HG03280 (cell line): ENCODE results near the gene TCEANC.
"Not testable (repeated sequence)": the region's sequence is repeated elsewhere in the genome, so short reads cannot be mapped to it uniquely, and the experiment has no call there.

Experiments used
- ATAC-seq: cut with Tn5 transposase; IDR thresholded peaks from one replicate; pipeline ENCODE4 v1.9.1; 2021; ENCODE audit warnings: mild to moderate bottlenecking, moderate library complexity; ENCODE audit not compliant: unreplicated experiment

The TCEANC gene

DNA sequence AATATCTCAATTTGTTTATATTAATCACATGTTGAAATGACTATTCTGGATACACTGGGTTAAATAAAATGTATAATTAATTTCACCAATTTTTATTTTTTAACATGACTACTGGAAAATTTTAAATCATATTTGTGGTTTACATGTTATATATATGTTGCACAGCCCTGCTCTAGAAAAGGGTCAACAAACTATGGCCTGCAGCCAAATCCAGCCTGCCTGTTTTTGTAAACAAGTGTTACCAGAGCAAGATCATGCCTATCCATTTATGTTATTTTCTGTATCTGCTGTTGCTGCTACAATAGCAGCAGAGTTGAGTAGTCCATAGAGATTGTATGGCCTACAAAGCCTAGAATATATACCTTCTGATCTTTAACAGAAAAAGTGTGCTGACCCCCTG is 1.2 kb downstream of the TCEANC start:
- no peak for ATAC-seq

DNA sequence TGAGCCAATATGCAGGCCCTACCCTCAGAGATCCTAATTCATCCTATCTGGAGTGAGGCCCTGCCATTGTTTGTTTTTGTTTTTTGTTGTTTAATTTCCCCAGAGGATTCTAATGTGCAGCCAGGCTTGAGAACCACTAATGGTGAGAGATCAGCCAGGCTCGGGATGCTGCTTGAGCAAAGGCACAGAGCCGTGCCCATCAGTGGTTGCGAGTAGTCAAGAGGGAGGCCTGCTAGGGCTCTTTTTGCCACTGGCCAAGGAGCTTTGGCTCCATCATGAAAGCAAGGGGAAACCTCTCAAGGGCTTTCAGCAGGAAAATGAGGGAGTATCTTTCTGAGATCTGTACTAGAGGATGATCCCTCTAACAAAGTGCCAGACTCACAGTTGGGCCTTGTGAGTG is 2.7 kb downstream of the TCEANC start:
- ATAC-seq: no peak

DNA sequence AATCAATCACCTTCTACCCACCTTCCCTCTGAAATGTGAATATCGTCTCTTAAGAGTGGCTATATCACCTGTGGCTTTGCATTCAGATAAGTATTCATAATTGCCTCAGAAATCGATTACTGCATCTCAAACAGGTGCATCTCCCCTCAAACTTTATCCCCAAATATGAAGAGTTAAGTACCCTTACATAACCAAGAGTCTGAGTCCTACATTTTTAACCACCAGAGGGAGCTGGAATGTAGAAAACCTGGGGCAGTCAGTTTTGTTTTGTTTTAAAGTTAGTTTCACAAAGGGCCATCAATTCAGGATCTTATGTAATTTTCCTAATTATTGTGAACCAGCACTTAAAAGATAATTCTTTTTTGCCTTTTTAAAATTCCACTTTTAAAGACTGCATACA is 5.7 kb downstream of the TCEANC start:
- ATAC-seq: no peak

DNA sequence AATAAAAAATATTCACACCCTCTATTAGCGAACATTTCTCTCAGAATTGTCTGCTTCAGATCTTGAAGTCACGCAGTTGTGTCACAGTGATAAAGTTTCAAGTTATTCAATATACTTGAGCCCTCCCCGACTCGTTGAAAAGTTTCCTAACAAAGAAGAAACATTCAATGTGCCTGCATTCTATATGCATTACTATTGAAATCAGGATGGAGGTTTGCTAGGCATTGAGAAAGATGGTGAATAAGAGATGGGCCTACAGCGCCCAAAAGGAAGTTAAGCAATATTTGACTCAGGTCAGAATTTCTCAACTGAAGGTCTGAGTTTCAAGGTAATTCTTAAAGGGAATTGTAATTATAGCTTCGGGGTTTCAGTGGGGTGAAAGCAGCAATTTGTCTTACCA is 6.1 kb downstream of the TCEANC start:
- ATAC-seq: no peak

DNA sequence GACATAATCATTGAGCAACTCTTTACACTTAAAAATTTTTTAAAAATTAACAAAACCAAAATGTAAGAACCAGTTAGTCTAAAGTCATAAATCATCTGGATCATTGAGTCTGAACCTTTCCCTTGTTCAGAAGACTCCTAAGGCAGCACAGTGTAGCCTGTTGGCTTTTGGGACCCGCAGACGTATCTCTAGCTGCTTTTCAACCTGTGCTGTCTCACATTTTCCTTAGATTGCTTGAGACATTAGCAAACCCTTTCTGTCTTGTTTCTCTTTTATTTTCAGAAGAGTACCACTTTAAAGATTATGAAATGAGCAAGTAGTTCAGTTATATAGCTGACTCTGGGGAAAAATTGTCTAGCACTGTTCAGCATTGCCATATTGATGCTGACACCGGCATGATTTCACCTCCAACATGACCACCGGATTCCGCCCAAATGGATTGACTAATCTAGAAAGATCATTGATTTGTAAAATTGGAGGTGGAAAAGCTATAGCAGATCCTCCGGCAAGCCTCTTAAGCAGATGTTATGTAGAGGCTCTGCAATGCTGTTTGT is 8.9 kb downstream of the TCEANC start:
- peak; percentile 24 for ATAC-seq

DNA sequence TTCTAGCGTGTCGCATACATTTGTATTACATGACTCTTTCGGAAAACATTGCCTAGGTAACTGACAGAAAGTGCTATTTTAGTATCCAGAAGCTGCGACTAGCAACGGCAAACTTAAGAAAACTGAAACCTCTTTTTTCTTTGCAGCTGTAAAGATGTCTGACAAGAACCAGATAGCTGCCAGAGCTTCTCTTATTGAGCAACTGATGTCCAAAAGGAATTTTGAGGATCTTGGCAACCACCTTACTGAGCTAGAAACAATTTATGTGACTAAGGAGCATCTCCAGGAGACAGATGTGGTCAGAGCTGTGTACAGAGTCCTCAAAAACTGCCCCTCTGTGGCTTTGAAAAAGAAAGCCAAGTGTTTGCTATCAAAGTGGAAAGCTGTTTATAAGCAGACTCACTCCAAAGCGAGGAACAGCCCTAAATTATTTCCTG is 9.4 kb downstream of the TCEANC start:
- peak; percentile 63 for ATAC-seq

DNA sequence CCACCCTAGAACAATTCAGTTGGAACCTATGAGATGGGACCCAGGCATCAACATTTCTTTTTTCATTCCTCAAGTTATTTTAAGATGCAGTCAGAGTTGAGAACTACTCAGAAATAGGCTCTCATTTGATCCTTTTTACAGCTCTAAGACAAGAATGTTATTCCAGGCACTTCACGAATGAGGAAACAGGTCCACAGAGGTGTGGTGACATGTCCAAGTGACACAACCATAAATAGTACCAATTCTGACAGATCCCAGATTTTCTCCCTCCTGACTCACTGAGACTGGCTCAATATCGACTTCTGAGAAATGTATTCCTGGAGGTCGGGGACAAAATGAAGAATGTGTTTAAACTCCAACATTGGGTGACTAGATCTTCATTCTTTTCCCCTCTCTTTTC is 11.1 kb downstream of the TCEANC start:
- no peak for ATAC-seq

DNA sequence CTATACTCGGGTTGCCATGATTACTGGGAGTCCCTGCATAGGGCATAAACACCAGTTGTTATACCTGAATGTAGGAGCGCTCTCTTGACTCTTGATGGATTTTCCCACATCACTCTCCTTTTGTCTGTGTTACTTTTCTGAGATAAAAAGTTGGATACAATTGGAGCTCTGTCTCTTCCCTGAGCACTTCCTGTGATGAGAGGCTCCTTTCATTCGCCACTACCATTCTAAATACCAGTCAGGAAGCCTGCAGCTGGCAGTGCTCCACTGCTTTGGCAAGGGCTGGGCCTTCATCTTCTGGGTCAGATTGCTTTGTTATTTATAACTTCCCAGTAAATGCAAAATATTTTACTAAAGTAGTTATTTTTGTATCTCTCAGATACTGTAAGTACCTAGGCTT is 13.9 kb downstream of the TCEANC start:
- ATAC-seq: no peak

DNA sequence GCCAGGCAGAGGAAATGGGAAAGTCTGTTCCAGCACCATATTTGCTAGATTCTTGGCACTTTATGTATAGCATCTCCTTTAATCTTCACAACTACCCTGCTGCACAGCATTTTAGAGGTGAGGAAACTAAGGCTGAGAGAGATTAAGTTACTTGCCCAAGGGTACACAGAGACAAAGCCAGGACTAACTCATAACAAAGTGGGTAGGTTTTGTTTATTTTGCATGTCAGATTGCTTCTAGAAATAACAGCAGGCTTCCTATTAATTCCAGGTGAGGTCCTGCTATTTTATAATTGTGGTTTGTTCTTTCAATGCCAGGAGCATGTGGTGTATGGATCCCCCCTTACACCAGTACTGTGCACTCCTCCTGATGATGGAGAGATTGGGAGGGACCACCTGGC is 15.0 kb downstream of the TCEANC start:
- no peak for ATAC-seq

DNA sequence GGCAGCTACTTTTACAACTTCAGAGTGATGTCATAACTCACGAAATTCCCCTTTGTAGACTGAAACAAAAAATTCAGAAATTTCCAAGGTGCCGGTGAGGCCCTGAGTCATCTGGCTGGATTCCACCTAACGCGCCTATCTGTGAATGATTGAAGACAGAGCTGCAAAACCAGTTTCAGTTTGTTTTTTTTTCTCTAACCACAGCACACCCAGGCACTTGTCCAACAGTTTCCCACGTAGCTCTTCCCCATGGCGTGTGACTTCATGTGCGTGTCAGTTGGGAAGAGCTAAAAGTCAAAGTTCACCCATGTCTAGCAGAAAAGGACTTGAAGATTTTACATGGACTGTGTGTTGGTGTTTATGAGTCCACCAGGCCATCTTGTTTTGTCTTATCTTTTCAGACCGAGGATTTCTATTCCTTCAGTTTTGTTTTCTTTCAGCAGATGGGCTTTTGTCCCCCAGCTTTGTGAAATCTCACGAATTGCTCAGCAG is 16.4 kb downstream of the TCEANC start:
- peak; percentile 60 for ATAC-seq

DNA sequence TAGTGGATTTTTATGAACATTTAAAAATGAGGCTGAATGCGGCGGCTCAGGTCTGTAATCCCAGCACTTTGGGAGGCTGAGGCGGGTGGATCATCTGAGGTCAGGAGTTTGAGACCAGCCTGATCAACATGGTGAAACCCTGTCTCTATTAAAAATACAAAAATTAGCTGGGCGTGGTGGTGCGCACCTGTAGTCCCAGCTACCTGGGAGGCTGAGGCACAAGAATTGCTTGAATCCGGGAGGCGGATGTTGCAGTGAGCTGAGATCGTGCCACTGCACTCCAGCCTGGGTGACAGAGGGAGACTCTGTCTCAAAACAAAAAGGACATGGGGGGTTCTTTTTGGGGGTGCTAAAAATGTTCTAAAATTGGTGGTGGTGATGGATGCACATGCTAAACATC is 16.8 kb downstream of the TCEANC start:
- ATAC-seq: not testable (repeated sequence)

DNA sequence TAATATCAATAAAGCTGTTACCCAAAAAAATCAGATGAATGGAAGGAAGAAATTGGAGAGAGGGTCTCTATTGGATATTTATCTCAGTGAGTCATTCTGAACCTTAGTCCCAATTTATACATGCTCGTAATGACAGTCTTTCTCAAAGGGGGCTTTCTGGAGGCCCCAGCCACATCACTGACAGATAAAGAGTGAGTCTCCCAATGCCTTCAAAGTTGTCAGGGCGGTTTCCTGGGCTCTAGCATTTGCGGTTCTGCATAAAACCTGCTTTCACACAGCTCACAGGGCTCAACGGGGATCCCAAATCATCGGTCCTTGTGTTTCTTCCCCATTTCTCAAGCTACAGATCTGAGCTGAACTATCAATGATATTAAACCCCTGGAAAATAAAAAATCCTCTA is 17.3 kb downstream of the TCEANC start:
- no peak for ATAC-seq

DNA sequence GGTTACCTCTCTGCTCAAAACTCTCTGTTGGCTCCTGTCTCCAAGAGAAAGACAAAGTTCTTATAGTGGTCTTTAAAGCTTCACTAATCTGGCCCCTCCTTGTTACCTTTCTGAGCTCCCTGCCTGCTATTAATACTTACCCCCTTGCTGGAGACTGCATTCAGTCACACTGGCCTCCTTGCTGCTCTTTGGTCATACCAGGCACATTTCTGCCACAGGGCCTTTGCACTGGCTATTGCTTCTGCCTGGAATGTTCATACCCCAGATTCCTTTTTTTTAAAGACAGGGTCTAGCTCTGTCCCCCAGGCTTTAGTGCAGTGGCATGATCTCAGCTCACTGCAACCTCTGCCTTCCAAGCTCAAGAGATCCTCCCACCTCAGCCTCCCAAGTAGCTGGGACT is 20.1 kb downstream of the TCEANC start:
- no peak for ATAC-seq

DNA sequence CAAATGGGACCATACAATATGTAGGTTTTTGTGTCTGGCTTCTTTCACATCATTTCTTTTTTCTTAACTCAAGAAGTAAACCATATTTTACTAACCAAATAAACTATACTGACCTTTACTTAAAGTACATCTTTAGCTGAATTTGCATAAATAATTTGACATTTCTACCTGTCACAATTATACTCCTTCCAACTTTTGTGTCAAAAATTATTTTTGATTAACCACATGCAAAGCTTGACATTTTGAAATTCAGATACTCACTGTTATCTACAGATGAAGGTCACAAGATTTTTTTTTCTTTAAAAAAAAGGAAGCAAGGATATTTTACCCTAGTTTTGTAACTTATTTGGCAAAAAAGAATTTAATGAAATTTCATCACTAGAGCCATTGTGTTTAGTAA is 23.9 kb downstream of the TCEANC start:
- ATAC-seq: no peak

DNA sequence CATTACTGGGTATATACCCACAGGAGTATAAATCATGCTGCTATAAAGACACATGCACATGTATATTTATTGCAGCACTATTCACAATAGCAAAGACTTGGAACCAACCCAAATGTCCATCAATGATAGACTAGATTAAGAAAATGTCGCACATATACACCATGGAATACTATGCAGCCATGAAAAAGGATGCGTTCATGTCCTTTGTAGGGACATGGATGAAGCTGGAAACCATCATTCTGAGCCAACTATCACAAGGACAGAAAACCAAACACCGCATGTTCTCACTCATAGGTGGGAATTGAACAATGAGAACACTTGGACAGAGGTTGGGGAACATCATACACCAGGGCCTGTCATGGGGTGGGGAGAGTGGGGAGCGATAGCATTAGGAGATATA is 26.8 kb downstream of the TCEANC start:
- ATAC-seq: not testable (repeated sequence)

DNA sequence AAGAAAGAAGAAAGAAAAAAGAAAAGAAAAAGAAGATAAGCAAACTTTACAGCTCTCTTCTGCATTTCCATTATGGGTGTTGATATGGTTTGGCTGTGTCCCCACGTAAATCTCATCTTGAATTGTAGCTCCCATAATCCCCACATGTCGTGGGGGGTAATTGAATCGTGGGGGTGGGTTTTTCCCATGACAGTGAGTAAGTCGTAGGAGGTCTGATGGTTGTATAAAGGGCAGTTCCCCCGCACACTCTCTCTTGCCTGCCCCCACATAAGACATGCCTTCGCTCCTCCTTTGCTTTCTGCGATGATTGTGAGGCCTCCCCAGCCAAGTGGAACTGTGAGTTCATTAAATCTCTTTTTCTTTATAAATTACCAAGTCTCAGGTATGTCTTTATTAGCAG is 28.7 kb downstream of the TCEANC start:
- no peak for ATAC-seq

DNA sequence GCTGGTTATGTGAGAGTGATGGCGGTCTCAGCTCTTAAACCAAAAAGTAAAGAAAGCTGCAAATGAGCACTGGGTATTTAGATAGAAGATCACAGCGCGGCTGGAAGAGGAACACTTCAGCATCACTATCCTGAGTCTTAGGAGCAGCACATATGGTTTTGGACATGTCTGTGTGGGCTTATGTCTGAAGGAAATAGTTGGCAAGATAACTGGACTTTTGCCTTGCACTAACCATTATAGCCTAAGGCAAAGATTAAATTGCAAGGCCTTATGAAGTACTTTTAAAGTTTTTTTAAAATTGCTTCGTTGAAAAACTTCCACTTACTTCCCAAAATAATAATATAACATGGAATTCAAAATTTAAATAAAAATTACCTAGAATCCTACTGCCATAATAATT is 31.4 kb downstream of the TCEANC start:
- ATAC-seq: no peak

DNA sequence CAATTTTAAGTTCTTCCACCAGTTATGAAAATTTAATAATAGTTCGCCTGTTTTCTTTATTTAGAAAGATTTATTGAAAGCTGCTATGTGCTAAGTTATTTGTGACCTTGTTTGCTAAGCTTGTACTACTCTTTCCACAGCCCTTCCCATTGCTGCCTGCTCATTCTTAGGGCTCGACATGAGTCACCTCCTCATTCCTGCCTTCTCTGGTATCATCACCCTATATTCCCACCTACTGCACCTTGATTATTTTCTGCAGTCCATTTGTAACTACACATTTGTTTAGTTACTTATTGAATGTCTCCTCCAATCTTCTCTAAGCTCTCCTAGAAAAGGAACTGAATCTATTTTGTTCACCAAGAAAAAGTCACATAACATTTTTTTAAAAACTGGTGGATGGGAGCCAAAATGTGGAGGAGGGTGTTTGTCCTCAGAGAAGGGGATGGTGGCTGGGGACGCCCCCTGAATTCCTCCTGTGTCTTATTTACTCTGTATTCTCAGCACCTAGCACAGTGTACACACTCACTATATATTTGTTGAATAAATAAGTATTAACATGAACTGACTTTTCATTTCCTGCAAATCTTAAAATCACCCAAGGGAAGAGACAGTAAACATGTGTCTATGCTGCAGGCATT is 32.3 kb downstream of the TCEANC start:
- no peak for ATAC-seq

DNA sequence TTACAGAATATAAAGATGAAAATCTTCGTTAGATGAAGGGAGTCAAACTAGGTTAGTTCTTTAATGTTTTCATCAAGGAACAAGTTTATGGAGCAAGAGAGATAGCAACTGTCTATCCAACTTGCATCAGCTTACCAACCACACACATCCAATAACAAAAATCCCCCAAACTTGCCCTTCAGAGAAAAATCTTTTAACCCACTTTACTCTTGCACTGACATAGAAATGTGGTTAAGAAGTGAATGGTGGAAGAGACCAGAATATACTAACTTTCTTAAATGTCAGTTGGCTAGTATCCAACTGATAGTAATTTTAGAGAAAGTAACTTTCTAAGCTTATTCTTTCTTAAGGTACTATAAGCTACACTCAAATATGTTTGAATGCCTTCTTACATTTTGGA is 34.3 kb downstream of the TCEANC start:
- no peak for ATAC-seq

DNA sequence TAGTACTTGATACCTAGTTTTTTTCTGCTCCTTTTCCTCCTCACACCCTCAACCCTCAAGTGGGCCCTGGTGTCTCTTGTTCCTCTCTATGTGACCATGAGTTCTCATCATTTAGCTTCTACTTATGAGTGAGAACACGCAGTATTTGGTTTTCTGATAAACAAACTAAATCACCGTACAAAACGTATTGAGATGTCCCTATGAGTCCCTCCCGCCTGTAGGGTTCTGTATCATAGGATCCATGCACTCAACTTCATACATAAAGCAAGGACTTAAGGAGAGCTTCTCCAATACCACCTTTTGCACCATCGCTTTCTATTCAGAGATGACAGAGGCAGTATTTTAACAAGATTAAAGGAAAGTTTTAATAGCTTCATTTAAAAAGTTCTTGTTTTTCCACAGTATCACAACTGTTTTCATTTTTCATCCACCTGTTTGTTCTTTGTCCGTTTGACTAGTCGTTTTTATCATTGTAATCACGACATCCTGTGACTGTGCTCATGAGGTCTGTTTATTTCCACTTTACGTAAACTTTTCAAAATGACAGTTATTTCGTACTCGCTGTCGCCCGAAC is 35.5 kb downstream of the TCEANC start:
- no peak for ATAC-seq

DNA sequence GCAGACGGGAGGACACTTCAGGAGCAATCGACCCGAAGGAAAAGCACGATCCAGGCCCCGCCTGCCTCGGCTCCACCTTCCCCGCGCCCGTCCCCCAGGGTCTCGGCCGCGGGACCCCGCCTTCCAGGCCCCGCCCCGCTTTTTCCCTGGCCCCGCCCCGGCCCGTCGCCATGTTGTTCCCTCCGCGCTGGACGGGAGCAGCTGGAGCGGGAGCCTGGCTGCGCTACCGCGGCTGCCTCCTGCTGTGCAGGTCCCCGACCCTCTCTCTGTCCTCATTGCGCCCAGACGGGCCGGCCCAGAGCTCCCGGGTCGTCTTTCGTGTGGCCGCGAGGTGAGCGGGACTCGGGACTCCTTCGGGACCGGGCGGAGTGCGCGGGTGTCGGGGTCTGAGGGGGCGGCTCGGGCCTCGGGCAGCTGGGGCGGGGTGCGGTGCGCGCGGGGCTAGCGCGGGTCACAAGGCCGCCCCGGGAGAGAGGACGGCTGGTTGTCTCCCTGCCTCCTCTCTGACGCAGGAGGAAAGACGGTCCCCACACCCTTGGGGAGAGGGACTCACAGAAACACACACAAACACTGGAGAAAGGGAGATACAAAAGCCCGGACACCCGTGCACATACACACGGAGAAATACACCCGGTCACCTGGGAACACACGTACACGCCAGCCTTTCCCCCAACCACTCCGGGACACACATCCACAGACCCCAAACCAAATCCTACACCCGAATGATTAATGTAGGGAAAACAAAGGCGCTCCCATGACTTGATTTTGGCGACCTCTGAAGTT is 36.2 kb downstream of the TCEANC start, which contains the start of gene RAB9A:
TSS of gene RAB9A (plus strand) at position 171 of the 783 bp plus-strand sequence. CDS start 19,619 bp downstream, outside the sequence.
- ATAC-seq: peak; percentile 83

DNA sequence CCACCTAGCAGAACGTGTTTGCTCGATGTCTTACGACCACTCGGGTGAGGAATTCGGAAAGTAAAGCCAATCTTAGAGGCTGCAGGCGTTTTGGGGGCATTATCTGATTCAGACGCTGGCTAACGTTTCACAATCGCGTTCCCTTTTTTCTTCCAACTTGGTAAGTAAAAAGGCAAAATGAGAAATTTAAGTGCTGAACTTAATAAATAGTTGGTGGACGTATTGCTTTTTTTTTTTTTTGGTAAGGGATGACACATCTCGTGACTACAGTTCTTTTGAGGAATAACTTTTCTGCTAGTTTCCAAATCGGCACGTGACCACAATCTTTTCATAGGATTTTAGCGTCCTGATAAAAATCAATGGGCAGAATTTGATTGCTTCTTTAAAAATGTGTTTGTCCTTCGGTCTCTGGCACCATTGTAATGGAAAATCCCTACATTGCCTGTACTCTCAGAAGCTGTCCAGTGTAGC is 36.8 kb downstream of the TCEANC start:
- no peak for ATAC-seq
